HUES6 (cell line): Measurements from ENCODE around the gene GIPC1.

Experiments
- H3K27ac ChIP-seq: 2 replicates; pipeline ENCODE4 v1.7.0; 2013; ENCODE audit warnings: low read depth, mild to moderate bottlenecking, low read length, inconsistent platforms
- H3K27me3 ChIP-seq: 2 replicates; pipeline ENCODE4 v1.6.1; 2013; ENCODE audit warnings: low read length; ENCODE audit not compliant: control insufficient read depth, insufficient read depth
- H3K36me3 ChIP-seq: 2 replicates; pipeline ENCODE4 v1.6.1; 2013; ENCODE audit warnings: low read length; ENCODE audit not compliant: control insufficient read depth, insufficient read depth
- H3K4me1 ChIP-seq: 2 replicates; pipeline ENCODE4 v1.6.1; 2013; ENCODE audit warnings: low read length; ENCODE audit not compliant: control insufficient read depth, insufficient read depth
- H3K4me3 ChIP-seq: 2 replicates; pipeline ENCODE4 v1.5.1; 2013; ENCODE audit warnings: low read depth, low read length
- H3K9ac ChIP-seq: one replicate; pipeline ENCODE4 v1.6.1; 2013; ENCODE audit warnings: mild to moderate bottlenecking, low read length
- H3K9me3 ChIP-seq: 2 replicates; pipeline ENCODE4 v1.6.1; 2013; ENCODE audit warnings: low read depth, low read length; ENCODE audit not compliant: control insufficient read depth, insufficient read depth

GIPC1 gene

DNA sequence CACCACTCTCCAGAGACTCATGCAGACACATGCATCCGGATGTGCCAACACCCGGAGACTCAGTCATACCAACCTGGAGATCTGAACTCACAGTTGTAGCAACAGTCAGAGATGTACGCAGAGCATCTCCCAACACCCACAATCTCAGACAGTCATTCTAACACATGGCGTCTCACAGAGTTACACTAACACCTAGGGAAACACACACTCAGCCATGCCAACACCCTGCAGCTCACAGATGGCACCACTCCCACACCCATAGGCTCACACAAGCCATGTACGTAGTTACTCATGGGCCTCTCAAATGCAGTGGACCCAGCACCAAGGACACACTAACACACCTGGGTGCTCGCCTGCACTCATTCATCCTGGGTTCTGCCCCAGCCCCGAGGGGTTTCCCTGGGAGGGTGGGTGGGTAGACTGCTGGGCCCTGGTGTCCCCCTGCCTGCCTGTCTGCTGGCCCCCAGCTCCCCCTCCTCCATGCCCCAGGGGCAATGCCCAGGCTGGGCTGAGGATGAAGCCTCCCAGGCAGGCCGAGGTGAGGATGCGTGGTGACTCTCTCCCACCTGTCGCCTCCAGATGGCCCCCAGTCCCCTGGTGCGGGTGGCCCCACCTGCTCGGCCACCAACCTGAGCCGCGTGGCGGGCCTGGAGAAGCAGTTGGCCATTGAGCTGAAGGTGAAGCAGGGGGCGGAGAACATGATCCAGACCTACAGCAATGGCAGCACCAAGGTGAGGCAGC is 52.9 kb downstream of the GIPC1 start:
- H3K4me1 ChIP-seq = peaks cover 7% of the 10 kb centered on the region; the same call in 1 of the 2 replicates
- no peak overlapping the region for H3K27ac ChIP-seq
- no peak overlapping the region for H3K4me3 ChIP-seq
- H3K27me3 ChIP-seq = no peaks in the 10 kb centered on the region
- peaks cover 50% of the 10 kb centered on the region for H3K36me3 ChIP-seq
- no peaks in the 10 kb centered on the region for H3K9me3 ChIP-seq
- no peak overlapping the region for H3K9ac ChIP-seq

DNA sequence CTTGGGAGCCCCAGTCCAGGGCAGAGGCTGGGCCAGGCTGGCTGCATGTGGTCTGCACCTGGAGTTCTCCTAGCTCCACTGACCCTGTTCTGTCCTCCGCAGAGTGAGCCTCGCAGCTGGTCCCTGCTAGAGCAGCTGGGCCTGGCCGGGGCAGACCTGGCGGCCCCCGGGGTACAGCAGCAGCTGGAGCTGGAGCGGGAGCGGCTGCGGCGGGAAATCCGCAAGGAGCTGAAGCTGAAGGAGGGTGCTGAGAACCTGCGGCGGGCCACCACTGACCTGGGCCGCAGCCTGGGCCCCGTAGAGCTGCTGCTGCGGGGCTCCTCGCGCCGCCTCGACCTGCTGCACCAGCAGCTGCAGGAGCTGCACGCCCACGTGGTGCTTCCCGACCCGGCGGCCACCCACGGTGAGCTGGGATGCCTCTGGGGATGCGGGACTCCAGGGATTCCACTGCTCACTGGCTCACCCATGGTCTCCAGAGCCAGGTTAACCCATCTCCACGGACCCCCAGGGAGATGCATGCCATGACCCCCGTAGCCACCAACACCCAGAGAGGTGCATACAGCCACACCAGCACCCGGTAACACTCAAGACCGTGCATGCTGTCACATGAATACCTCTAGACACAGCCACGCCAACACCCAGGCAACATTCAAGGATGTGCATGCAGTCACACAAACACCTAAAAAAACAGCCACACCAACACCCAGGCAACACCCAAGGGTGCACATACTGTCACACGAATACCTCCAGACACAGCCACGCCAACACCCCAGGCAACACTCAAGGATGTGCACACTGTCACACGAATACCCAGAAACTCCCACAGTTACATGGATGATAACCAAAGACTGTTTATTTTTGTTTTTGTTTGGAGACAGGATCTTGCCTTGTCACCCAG is 54.6 kb downstream of the GIPC1 start:
- no peak overlapping the region for H3K27ac ChIP-seq
- peaks cover 7% of the 10 kb centered on the region; the same call in 1 of the 2 replicates for H3K4me1 ChIP-seq
- no peaks in the 10 kb centered on the region for H3K27me3 ChIP-seq
- H3K9me3 ChIP-seq = no peaks in the 10 kb centered on the region
- H3K4me3 ChIP-seq = no peak overlapping the region
- peaks cover 41% of the 10 kb centered on the region for H3K36me3 ChIP-seq
- H3K9ac ChIP-seq = no peak overlapping the region

DNA sequence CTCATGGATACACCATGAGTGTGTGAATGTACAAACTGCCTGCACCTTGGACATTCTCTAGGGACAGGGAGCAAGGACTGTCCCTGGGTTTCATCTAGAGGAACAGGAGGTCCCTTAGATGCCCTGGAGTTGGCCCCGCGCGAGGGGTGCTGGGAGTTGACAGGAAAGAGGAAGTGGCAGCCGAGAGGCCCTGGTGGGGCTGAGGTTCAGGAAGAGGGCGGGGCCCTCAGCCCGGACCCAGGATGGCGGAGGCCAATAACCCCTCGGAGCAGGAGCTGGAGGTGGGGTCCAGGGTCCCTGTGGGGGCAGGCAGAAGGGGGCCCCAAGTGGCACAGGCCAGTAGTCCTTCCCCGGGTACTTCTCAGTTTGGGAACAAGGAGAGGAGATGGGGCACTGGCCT is 55.9 kb downstream of the GIPC1 start:
- Histone ChIP-seq H3K36me3 (peaks cover 36% of the 10 kb centered on the region), H3K27ac (no peak overlapping the region), H3K4me3 (no peak overlapping the region), H3K9me3 (no peaks in the 10 kb centered on the region), H3K4me1 (peaks cover 10% of the 10 kb centered on the region; the same call in 1 of the 2 replicates), H3K27me3 (no peaks in the 10 kb centered on the region), H3K9ac (no peak overlapping the region)

DNA sequence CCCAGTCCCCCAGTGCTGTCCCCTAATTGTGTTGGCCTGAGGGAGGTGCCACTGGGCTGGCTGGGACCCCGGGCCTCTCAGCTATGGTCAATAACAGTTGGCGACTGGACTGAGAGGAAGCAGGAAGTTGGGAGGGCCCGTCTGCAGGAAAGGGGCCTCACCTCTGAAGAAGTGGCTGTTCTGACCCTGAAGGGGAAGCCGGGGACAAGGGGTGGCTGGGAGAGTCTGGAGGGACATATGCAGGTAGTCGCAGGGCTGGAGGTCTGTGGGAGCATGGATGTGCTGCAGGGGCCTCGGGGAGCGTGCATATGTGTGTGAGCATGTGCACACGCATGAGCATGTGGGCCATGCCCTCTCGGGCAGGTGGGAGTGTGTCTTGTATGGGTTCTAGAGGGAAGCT is 56.9 kb downstream of the GIPC1 start:
- H3K4me1 ChIP-seq = peaks cover 20% of the 10 kb centered on the region
- H3K27ac ChIP-seq = no peak overlapping the region
- no peak overlapping the region for H3K9ac ChIP-seq
- H3K27me3 ChIP-seq = no peaks in the 10 kb centered on the region
- peaks cover 27% of the 10 kb centered on the region for H3K36me3 ChIP-seq
- H3K4me3 ChIP-seq = no peak overlapping the region
- no peaks in the 10 kb centered on the region for H3K9me3 ChIP-seq

DNA sequence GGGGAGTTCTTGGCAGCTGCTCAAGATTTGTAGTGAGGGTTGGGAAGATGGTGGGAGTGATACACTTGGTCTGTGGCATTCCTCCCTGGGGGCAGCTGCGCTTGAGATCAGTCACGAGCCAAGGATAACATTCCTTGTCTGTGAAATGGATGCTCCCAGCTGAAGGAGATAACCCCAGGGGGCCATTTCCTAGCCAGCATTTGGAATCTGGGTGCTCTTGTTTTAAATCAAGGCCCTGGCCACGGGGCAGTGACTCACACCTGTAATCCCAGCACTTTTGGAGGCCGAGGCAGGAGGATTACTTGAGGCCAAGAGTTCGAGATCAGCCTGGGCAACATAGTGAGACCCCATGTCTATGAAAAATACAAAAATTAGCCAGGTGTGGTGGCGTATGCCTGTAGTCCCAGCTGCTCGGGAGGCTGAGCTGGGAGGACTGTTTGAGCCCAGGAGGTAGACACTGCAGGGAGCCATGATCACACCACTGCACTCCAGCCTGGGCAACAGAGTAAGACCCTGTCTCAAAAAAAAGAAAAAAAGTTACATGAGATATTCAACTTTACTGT is 58.3 kb downstream of the GIPC1 start:
- no peak overlapping the region for H3K27ac ChIP-seq
- H3K4me1 ChIP-seq = peaks cover 23% of the 10 kb centered on the region
- no peaks in the 10 kb centered on the region; the same call in 1 of the 2 replicates for H3K27me3 ChIP-seq
- peaks cover 15% of the 10 kb centered on the region for H3K36me3 ChIP-seq
- H3K9ac ChIP-seq = no peak overlapping the region
- no peak overlapping the region for H3K4me3 ChIP-seq
- no peaks in the 10 kb centered on the region for H3K9me3 ChIP-seq

GRCh38 chr19:14435320-14436050 is 60.4 kb downstream of the GIPC1 start:
- H3K27me3 ChIP-seq = peaks cover 5% of the 10 kb centered on the region; the same call in 1 of the 2 replicates
- no peak overlapping the region for H3K9ac ChIP-seq
- H3K27ac ChIP-seq = no peak overlapping the region
- H3K36me3 ChIP-seq = 0 out of 2 replicates have a peak, but pooled peaks cover 2% of the 10 kb centered on the region
- peaks cover 23% of the 10 kb centered on the region for H3K4me1 ChIP-seq
- H3K9me3 ChIP-seq = no peaks in the 10 kb centered on the region
- no peak overlapping the region for H3K4me3 ChIP-seq

- no peaks in the 10 kb centered on the region for H3K9me3 ChIP-seq
- peak overlapping the region; percentile 80 for H3K4me3 ChIP-seq
- H3K27ac ChIP-seq = no peak overlapping the region
- no peak overlapping the region for H3K9ac ChIP-seq
- H3K27me3 ChIP-seq = peaks cover 5% of the 10 kb centered on the region; the same call in 1 of the 2 replicates
- H3K36me3 ChIP-seq = 0 out of 2 replicates have a peak, but pooled peaks cover 2% of the 10 kb centered on the region
- H3K4me1 ChIP-seq = peaks cover 16% of the 10 kb centered on the region
Measured at GRCh38 chr19:14434543-14435319, 61.2 kb downstream of the GIPC1 start.

DNA sequence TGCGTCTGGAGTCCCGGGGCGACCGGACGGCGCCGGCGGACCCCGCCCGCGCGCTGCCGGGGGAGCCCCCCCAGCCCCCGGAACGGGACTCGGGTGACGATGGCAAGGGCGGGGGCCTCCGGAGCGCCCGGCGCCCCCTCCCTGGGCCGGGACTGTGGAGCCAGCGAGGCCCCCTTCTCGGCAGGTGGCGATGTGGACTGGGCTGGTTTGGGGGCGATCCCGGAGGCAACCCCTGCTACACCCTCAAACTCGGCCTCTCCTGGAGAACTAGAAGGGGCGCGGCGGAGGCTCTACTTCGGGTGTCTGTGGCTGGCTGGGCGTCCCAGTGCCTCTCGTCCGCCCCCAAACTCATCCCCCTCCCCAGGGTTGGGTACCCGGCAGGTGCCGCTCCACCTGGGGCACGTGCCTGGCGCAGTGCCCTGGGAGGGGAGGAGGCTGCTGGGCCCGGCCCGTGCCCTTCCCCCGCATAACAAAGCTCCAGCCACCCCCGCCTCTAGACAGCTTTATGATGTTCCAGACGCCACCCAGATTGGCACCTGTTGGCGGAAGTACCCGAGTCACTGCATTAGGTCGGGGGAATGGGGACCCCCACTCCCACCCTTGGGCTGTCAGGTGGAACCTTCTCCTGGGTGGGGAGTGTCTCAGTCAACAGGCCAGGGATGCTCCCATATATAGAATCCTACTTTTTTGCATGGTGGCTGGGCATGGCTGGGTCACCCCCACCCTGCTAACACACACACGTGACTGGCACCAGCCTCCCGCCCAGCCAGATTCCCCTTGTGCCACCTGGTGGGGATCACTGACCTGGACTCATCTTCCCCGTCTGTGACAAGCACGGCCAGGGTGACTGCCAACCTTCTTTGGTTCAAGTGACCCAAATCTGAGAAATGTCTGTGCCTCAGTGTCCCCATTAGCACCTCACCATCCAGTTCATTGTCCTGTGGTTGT is 62.1 kb downstream of the GIPC1 start:
- H3K27me3 ChIP-seq = peaks cover 5% of the 10 kb centered on the region; the same call in 1 of the 2 replicates
- H3K4me3 ChIP-seq = peak overlapping the region; percentile 80
- peak overlapping the region; percentile 32 for H3K9ac ChIP-seq
- no peak overlapping the region for H3K27ac ChIP-seq
- peaks cover 16% of the 10 kb centered on the region for H3K4me1 ChIP-seq
- H3K9me3 ChIP-seq = no peaks in the 10 kb centered on the region
- H3K36me3 ChIP-seq = 0 out of 2 replicates have a peak, but pooled peaks cover 2% of the 10 kb centered on the region

DNA sequence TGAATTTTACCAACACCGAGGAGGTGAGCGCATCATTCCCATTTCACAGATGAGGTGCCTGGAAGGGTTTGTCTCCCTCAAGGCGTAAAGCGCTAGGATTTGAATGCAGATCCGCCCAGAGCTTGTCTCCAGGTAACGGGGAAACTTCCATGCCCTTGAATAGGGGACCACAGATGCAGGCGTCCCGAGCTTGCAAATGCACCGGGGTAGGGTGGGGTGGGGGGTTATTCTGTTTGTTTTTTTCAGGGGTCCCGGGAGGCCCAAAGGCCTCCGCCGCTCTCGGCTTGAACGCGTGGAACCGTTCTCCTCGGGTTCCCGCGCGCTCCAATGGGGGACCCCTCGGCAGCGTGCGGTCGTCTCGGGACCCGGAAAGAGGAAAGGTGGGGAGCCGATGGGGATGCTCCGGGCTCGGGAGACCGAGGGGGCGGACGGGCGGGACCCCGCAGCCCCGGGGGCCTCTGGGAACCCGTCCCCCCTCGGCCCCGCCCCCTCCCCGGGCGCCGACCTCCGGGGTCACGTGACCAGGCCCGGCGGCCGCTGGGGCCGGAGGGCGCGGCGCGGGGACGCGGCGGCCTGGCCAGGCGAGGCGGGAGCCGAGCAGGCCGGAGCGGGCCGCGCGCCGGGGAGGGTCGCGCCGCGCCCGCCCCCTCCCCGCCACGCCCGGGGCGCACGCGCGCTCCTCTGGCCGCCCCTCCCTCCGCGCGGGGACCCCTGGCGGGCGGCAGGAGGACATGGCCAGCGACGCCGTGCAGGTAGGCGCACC is 63.0 kb downstream of the GIPC1 start, which contains the start of gene PKN1:
TSS of gene PKN1 (plus strand) at position 516 of the 763 bp plus-strand sequence. CDS start at position 732, 216 bp downstream.
- Histone ChIP-seq H3K4me3 (peak within 1 kb of the TSS; percentile 80), H3K36me3 (0 out of 2 replicates have a peak, but pooled peaks cover 2% of the 10 kb centered on the region), H3K4me1 (peaks cover 16% of the 10 kb centered on the region), H3K27ac (no peak within 1 kb of the TSS), H3K9ac (peak within 1 kb of the TSS; percentile 32), H3K9me3 (no peaks in the 10 kb centered on the region), H3K27me3 (peaks cover 5% of the 10 kb centered on the region; the same call in 1 of the 2 replicates)
